WTC11 (cell line): ENCODE results near the gene PRXL2B. TPM values are rescaled to one million over a fixed set of nuclear protein-coding genes. Genes with fewer than 3 reads are reported as not detected.

Source experiments
- ATAC-seq: fragments of 200-7000 bp; cut with Tn5 transposase; 2 replicates; pipeline ENCODE4 v1.10.0; 2021; ENCODE audit warnings: mild to moderate bottlenecking, moderate library complexity
- CTCF ChIA-PET: fragments of 300-600 bp; sonication (Branson Sonifier 250); formaldehyde crosslinking; loops from one replicate; lab custom pipeline; 2021; ENCODE audit warnings: antibody characterized with exemption; lab: Charles Lee
- POLR2A ChIA-PET: fragments of 350-600 bp; sonication (Branson Sonifier 250); formaldehyde crosslinking; loops from one replicate; lab custom pipeline; 2021; ENCODE audit warnings: antibody characterized with exemption; lab: Charles Lee
- DNase-seq: peaks from one replicate; pipeline ENCODE4 v3.0.0; 2021; ENCODE audit warnings: low spot score
- H3K27ac Mint-ChIP-seq: 2 replicates; pipeline ENCODE4 v1.8.0; 2021; ENCODE audit warnings: mixed read lengths
- H3K27me3 Mint-ChIP-seq: 2 replicates; pipeline ENCODE4 v1.8.0; 2021; ENCODE audit warnings: low read depth, mild to moderate bottlenecking, moderate library complexity, mixed read lengths
- H3K36me3 Mint-ChIP-seq: 2 replicates; pipeline ENCODE4 v1.8.0; 2021; ENCODE audit warnings: mixed read lengths
- H3K4me1 Mint-ChIP-seq: 2 replicates; pipeline ENCODE4 v1.8.0; 2022; ENCODE audit warnings: mixed read lengths
- H3K4me3 Mint-ChIP-seq: 2 replicates; pipeline ENCODE4 v1.8.0; 2021; ENCODE audit warnings: mild to moderate bottlenecking, moderate library complexity, mixed read lengths
- H3K9me3 Mint-ChIP-seq: 2 replicates; pipeline ENCODE4 v1.8.0; 2021; ENCODE audit warnings: mixed read lengths
- CBFB ChIP-seq: sonication (generic); formaldehyde crosslinking; IDR thresholded peaks from 2 replicates; pipeline ENCODE4 v1.8.1; 2022; ENCODE audit warnings: mild to moderate bottlenecking, low read depth, missing genetic modification reagents
- FOXJ3 ChIP-seq: sonication (generic); formaldehyde crosslinking; IDR thresholded peaks from 2 replicates; pipeline ENCODE4 v1.9.0; 2021; ENCODE audit warnings: missing genetic modification reagents, mild to moderate bottlenecking, borderline replicate concordance
- FOXP1 ChIP-seq: sonication (generic); formaldehyde crosslinking; IDR thresholded peaks from 2 replicates; pipeline ENCODE4 v1.8.0; 2022; ENCODE audit warnings: missing genetic modification reagents, mild to moderate bottlenecking, moderate library complexity, borderline replicate concordance
- GRHL2 ChIP-seq: fragments of 250-450 bp; sonication (Bioruptor Pico); IDR thresholded peaks from 2 replicates; pipeline ENCODE4 v1.8.0; 2022; ENCODE audit warnings: mild to moderate bottlenecking, moderate library complexity; ENCODE audit not compliant: insufficient replicate concordance, severe bottlenecking
- IRF2 ChIP-seq: sonication (generic); formaldehyde crosslinking; IDR thresholded peaks from 2 replicates; pipeline ENCODE4 v1.8.0; 2022; ENCODE audit warnings: low read depth, missing genetic modification reagents, borderline replicate concordance
- NFE2L1 ChIP-seq: sonication (generic); formaldehyde crosslinking; IDR thresholded peaks from 2 replicates; pipeline ENCODE4 v1.8.1; 2023; ENCODE audit warnings: missing genetic modification reagents
- NFYB ChIP-seq: sonication (generic); formaldehyde crosslinking; conservative IDR thresholded peaks from 2 replicates; pipeline ENCODE4 v1.8.0; 2022; ENCODE audit warnings: low read depth, missing genetic modification reagents
- NR3C1 ChIP-seq: sonication (generic); formaldehyde crosslinking; conservative IDR thresholded peaks from 2 replicates; pipeline ENCODE4 v1.8.1; 2023; ENCODE audit warnings: low read depth, mild to moderate bottlenecking, missing genetic modification reagents
- TEAD4 ChIP-seq: sonication (generic); formaldehyde crosslinking; IDR thresholded peaks from 2 replicates; pipeline ENCODE4 v1.8.0; 2022; ENCODE audit warnings: mild to moderate bottlenecking, missing genetic modification reagents
- ZNF396 ChIP-seq: fragments of 250-450 bp; sonication (Bioruptor Pico); IDR thresholded peaks from 2 replicates; pipeline ENCODE4 v1.8.0; 2021; ENCODE audit warnings: mild to moderate bottlenecking, moderate library complexity, borderline replicate concordance
- total RNA-seq: library from RNA; stranded (reverse); gene quantifications from 3 replicates; pipeline ENCODE4 v1.2.3, GENCODE V29; 2021
- TF ChIP-seq, protein P1 (sequence below): sonication (generic); formaldehyde crosslinking; IDR thresholded peaks from 2 replicates; pipeline ENCODE4 v1.8.1; 2022; ENCODE audit warnings: low read depth, missing genetic modification reagents, borderline replicate concordance
- TF ChIP-seq, protein P2 (sequence below): fragments of 250-450 bp; sonication (Bioruptor Pico); IDR thresholded peaks from 2 replicates; pipeline ENCODE4 v1.9.0; 2021; ENCODE audit warnings: mild to moderate bottlenecking
- TF ChIP-seq, protein P3 (sequence below): fragments of 250-450 bp; sonication (Bioruptor Pico); IDR thresholded peaks from 2 replicates; pipeline ENCODE4 v1.9.0; 2021; ENCODE audit warnings: moderate library complexity, mild to moderate bottlenecking, inconsistent platforms, borderline replicate concordance
- TF ChIP-seq, protein P4 (sequence below): sonication (generic); formaldehyde crosslinking; IDR thresholded peaks from 2 replicates; pipeline ENCODE4 v1.8.1; 2023; ENCODE audit warnings: mild to moderate bottlenecking, missing genetic modification reagents
- TF ChIP-seq, protein P5 (sequence below): sonication (generic); formaldehyde crosslinking; IDR thresholded peaks from 2 replicates; pipeline ENCODE4 v1.8.0; 2022; ENCODE audit warnings: mild to moderate bottlenecking, missing genetic modification reagents
- TF ChIP-seq, protein P6 (sequence below): sonication (generic); formaldehyde crosslinking; IDR thresholded peaks from 2 replicates; pipeline ENCODE4 v1.8.0; 2022; ENCODE audit warnings: mild to moderate bottlenecking, missing genetic modification reagents

The PRXL2B gene
- total RNA-seq, 1 experiment from 2014 or later = 50.3 TPM

DNA sequence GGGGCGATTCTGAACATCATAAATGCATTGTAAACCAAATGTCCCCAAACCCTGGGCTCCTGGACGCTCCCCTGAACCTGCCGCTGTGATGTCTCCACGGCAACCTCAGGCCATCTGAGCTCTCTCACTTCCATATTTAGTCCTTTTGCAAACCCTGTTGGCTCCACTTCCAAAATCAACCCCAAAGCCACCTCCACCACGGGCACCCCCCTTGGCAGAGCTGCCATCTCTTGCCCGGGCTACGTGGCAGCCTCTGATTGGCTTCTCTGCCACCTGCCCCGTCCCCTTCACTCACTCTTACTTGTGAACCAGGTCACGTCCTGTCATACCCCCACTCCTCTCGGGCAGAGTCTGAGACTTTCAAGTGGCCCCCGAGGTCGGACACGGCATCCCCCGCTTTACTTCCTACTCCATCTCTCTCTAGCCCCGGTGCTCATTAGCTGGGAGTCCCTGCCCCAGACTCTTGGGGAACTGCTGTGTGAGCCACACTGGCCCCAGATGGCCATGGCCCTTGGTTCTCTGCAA, 15.8 kb downstream of the PRXL2B start:
- Mint-ChIP-seq H3K4me1 (no peaks in the 10 kb centered on the region), H3K36me3 (no peaks in the 10 kb centered on the region), H3K4me3 (no peak overlapping the region), H3K27ac (no peak overlapping the region), H3K9me3 (peaks cover 9% of the 10 kb centered on the region), H3K27me3 (no peaks in the 10 kb centered on the region; the same call in 1 of the 2 replicates)
- ChIA-PET CTCF (interaction anchor here (1.1 kb wide), 1 partner anchor 54 kb away, joined by 3 read pairs; no protein-coding TSS in a partner anchor), POLR2A (no interaction called here)
- DNase-seq (no peak), ATAC-seq (no peak)
- TF ChIP-seq, protein P1, sequence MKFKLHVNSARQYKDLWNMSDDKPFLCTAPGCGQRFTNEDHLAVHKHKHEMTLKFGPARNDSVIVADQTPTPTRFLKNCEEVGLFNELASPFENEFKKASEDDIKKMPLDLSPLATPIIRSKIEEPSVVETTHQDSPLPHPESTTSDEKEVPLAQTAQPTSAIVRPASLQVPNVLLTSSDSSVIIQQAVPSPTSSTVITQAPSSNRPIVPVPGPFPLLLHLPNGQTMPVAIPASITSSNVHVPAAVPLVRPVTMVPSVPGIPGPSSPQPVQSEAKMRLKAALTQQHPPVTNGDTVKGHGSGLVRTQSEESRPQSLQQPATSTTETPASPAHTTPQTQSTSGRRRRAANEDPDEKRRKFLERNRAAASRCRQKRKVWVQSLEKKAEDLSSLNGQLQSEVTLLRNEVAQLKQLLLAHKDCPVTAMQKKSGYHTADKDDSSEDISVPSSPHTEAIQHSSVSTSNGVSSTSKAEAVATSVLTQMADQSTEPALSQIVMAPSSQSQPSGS (CRISPR knock-in tag) = no peak
- TF ChIP-seq IRF2 (CRISPR knock-in tag) = no peak
- no peak for TF ChIP-seq CBFB (CRISPR knock-in tag)
- TF ChIP-seq, protein P2, sequence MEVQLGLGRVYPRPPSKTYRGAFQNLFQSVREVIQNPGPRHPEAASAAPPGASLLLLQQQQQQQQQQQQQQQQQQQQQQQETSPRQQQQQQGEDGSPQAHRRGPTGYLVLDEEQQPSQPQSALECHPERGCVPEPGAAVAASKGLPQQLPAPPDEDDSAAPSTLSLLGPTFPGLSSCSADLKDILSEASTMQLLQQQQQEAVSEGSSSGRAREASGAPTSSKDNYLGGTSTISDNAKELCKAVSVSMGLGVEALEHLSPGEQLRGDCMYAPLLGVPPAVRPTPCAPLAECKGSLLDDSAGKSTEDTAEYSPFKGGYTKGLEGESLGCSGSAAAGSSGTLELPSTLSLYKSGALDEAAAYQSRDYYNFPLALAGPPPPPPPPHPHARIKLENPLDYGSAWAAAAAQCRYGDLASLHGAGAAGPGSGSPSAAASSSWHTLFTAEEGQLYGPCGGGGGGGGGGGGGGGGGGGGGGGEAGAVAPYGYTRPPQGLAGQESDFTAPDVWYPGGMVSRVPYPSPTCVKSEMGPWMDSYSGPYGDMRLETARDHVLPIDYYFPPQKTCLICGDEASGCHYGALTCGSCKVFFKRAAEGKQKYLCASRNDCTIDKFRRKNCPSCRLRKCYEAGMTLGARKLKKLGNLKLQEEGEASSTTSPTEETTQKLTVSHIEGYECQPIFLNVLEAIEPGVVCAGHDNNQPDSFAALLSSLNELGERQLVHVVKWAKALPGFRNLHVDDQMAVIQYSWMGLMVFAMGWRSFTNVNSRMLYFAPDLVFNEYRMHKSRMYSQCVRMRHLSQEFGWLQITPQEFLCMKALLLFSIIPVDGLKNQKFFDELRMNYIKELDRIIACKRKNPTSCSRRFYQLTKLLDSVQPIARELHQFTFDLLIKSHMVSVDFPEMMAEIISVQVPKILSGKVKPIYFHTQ (CRISPR knock-in tag) = no peak
- TF ChIP-seq NFYB (CRISPR knock-in tag) = no peak
- TF ChIP-seq FOXJ3 (CRISPR knock-in tag) = no peak
- no peak for TF ChIP-seq NR3C1 (CRISPR knock-in tag)
- TF ChIP-seq ZNF396 (CRISPR knock-in tag) = no peak
- TF ChIP-seq, protein P3, sequence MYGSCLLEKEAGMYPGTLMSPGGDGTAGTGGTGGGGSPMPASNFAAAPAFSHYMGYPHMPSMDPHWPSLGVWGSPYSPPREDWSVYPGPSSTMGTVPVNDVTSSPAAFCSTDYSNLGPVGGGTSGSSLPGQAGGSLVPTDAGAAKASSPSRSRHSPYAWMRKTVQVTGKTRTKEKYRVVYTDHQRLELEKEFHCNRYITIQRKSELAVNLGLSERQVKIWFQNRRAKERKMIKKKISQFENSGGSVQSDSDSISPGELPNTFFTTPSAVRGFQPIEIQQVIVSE (CRISPR knock-in tag) = no peak
- TF ChIP-seq, protein P4, sequence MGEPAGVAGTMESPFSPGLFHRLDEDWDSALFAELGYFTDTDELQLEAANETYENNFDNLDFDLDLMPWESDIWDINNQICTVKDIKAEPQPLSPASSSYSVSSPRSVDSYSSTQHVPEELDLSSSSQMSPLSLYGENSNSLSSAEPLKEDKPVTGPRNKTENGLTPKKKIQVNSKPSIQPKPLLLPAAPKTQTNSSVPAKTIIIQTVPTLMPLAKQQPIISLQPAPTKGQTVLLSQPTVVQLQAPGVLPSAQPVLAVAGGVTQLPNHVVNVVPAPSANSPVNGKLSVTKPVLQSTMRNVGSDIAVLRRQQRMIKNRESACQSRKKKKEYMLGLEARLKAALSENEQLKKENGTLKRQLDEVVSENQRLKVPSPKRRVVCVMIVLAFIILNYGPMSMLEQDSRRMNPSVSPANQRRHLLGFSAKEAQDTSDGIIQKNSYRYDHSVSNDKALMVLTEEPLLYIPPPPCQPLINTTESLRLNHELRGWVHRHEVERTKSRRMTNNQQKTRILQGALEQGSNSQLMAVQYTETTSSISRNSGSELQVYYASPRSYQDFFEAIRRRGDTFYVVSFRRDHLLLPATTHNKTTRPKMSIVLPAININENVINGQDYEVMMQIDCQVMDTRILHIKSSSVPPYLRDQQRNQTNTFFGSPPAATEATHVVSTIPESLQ = no peak
- TF ChIP-seq, protein P5, sequence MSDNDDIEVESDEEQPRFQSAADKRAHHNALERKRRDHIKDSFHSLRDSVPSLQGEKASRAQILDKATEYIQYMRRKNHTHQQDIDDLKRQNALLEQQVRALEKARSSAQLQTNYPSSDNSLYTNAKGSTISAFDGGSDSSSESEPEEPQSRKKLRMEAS = no peak
- TF ChIP-seq, protein P6, sequence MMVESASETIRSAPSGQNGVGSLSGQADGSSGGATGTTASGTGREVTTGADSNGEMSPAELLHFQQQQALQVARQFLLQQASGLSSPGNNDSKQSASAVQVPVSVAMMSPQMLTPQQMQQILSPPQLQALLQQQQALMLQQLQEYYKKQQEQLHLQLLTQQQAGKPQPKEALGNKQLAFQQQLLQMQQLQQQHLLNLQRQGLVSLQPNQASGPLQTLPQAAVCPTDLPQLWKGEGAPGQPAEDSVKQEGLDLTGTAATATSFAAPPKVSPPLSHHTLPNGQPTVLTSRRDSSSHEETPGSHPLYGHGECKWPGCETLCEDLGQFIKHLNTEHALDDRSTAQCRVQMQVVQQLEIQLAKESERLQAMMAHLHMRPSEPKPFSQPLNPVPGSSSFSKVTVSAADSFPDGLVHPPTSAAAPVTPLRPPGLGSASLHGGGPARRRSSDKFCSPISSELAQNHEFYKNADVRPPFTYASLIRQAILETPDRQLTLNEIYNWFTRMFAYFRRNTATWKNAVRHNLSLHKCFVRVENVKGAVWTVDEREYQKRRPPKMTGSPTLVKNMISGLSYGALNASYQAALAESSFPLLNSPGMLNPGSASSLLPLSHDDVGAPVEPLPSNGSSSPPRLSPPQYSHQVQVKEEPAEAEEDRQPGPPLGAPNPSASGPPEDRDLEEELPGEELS (CRISPR knock-in tag) = no peak
- TF ChIP-seq FOXP1 = no peak
- no peak for TF ChIP-seq NFE2L1 (CRISPR knock-in tag)
- TF ChIP-seq GRHL2 (CRISPR knock-in tag) = no peak
- TF ChIP-seq TEAD4 (CRISPR knock-in tag) = no peak
